Fibroblast of lung (primary cell): ENCODE data around the gene STRN3. TPM values are rescaled to one million over a fixed set of nuclear protein-coding genes. Genes with fewer than 3 reads are reported as not detected.
"Not testable (repeated sequence)": the region's sequence is repeated elsewhere in the genome, so short reads cannot be mapped to it uniquely, and the experiment has no call there.

ENCODE experiments used
- DNase-seq, 2 donors: peaks; one replicate each; pipeline versions ENCODE4 v3.0.0 to v3.0.0-alpha.2; 2010; ENCODE audit warnings: low read depth in 2 of 2
- H2AFZ ChIP-seq: 2 replicates; pipeline ENCODE4 v1.5.1; 2012; ENCODE audit warnings: low read length, control low read depth, inconsistent platforms
- H3K27ac ChIP-seq: 2 replicates; pipeline ENCODE4 v1.5.1; 2011; ENCODE audit warnings: low read length, control low read depth; ENCODE audit not compliant: insufficient read depth
- H3K27me3 ChIP-seq: 2 replicates; pipeline ENCODE4 v1.5.1; 2011; ENCODE audit warnings: mild to moderate bottlenecking, low read length; ENCODE audit not compliant: control insufficient read depth, insufficient read depth
- H3K36me3 ChIP-seq: 2 replicates; pipeline ENCODE4 v1.5.1; 2011; ENCODE audit warnings: low read length; ENCODE audit not compliant: control insufficient read depth, insufficient read depth
- H3K4me1 ChIP-seq: 2 replicates; pipeline ENCODE4 v1.5.1; 2011; ENCODE audit warnings: low read length; ENCODE audit not compliant: control insufficient read depth, insufficient read depth; ENCODE audit errors: extremely low read depth
- H3K4me2 ChIP-seq: 2 replicates; pipeline ENCODE4 v1.5.1; 2011; ENCODE audit warnings: low read length, control low read depth; ENCODE audit not compliant: insufficient read depth; ENCODE audit errors: extremely low read depth
- H3K4me3 ChIP-seq, 4 experiments: fragments of 200-600 bp in 1 of 4; sonication (generic) in 1 of 4; replicated peaks in 1 of 4; 2 replicates each; pipeline ENCODE4 v1.5.1; 2011 to 2016; ENCODE audit warnings: low read length in 4 of 4, low read depth in 3 of 4, mild to moderate bottlenecking in 3 of 4, control low read depth in 2 of 4, inconsistent platforms in 1 of 4, mixed read lengths in 1 of 4; ENCODE audit not compliant: insufficient read depth in 1 of 4; ENCODE audit errors: control extremely low read depth in 1 of 4
- H3K79me2 ChIP-seq: 2 replicates; pipeline ENCODE4 v1.5.1; 2012; ENCODE audit warnings: mild to moderate bottlenecking, low read length, inconsistent platforms; ENCODE audit not compliant: control insufficient read depth, insufficient read depth
- H3K9ac ChIP-seq: 2 replicates; pipeline ENCODE4 v1.5.1; 2011; ENCODE audit warnings: mild to moderate bottlenecking, low read length, control low read depth; ENCODE audit not compliant: insufficient read depth
- H3K9me3 ChIP-seq: 2 replicates; pipeline ENCODE4 v1.5.1; 2012; ENCODE audit warnings: low read depth, low read length; ENCODE audit not compliant: control insufficient read depth, insufficient read depth
- H4K20me1 ChIP-seq: 2 replicates; pipeline ENCODE4 v1.5.1; 2011; ENCODE audit warnings: low read length; ENCODE audit not compliant: control insufficient read depth, insufficient read depth; ENCODE audit errors: extremely low read depth
- EZH2 ChIP-seq: IDR thresholded peaks from 2 replicates; pipeline ENCODE4 v1.5.1; 2012; ENCODE audit warnings: low read length, control low read depth, mild to moderate bottlenecking; ENCODE audit errors: missing control alignments
- polyA plus RNA-seq, 2 donors: library from polyadenylated mRNA; depleted of rRNA in 1 of 2; stranded (reverse) in 1 of 2; unstranded in 1 of 2; fragments of >200 nt; gene quantifications; 2 replicates each; pipeline ENCODE4 v1.2.1, GENCODE V29; 2011 to 2012; ENCODE audit warnings: missing spikeins in 1 of 2
- total RNA-seq: library from RNA; depleted of rRNA; stranded (reverse); fragments of >200 nt; gene quantifications from 2 replicates; pipeline ENCODE4 v1.2.1, GENCODE V29; 2014
- TF ChIP-seq, protein P1 (sequence below), 2 donors: IDR thresholded peaks in 1 of 2; conservative IDR thresholded peaks in 1 of 2; 1 replicate in 1 of 2; 2 replicates in 1 of 2; pipeline ENCODE4 v1.5.1; 2011 to 2012; ENCODE audit warnings: low read length in 2 of 2, control low read depth in 1 of 2, inconsistent platforms in 1 of 2, low read depth in 1 of 2, mild to moderate bottlenecking in 1 of 2

The STRN3 gene
- total and polyA plus RNA-seq, 2 donors (not counting 1 experiment from before 2014, with no cell fraction given) = 42.0 to 88.2 TPM

DNA sequence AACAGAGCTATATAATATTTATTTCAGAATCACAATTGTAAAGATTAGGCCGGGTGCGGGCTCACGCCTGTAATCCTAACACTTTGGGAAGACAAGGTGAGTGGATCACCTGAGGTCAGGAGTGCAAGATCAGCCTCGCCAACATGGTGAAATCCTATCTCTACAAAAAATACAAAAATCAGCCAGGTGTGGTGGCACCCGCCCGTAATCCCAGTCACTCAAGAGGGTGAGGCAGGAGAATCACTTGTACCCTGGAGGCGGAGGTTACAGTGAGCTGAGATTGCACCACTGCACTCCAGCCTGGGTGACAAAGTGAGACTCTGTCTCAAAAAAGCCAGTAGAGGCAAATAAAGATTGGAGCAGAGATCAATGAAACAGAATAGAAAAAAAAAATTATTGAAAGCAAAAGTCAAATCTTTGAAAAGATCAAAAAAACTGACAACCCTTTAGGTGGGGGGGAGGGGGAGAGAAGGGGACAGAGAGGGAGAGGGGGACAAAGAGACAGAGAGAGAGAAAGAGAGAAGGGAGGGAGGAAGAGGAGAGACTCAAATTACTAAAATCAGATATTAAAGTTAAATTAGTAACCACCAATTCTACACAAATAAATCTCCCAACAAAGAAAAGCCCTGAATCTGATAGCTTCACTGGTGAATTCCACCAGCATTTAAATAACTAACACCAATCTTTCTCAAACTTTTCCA is 53.1 kb downstream of the STRN3 start:
- DNase-seq = no peak
- H3K79me2 ChIP-seq = peaks cover 79% of the 10 kb centered on the region
- no peaks in the 10 kb centered on the region for H3K9me3 ChIP-seq
- no peaks in the 10 kb centered on the region for H3K27me3 ChIP-seq
- no peaks in the 10 kb centered on the region for H3K36me3 ChIP-seq
- H3K27ac ChIP-seq = no peak overlapping the region
- no peak overlapping the region for H3K9ac ChIP-seq
- no peak overlapping the region for H3K4me2 ChIP-seq
- TF ChIP-seq, protein P1, sequence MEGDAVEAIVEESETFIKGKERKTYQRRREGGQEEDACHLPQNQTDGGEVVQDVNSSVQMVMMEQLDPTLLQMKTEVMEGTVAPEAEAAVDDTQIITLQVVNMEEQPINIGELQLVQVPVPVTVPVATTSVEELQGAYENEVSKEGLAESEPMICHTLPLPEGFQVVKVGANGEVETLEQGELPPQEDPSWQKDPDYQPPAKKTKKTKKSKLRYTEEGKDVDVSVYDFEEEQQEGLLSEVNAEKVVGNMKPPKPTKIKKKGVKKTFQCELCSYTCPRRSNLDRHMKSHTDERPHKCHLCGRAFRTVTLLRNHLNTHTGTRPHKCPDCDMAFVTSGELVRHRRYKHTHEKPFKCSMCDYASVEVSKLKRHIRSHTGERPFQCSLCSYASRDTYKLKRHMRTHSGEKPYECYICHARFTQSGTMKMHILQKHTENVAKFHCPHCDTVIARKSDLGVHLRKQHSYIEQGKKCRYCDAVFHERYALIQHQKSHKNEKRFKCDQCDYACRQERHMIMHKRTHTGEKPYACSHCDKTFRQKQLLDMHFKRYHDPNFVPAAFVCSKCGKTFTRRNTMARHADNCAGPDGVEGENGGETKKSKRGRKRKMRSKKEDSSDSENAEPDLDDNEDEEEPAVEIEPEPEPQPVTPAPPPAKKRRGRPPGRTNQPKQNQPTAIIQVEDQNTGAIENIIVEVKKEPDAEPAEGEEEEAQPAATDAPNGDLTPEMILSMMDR (conservative IDR thresholded peaks at IDR 0.05 in 1 of 2, IDR thresholded peaks at IDR 0.05 in 1 of 2; ENCODE audit: low read depth in 1 of 2, low read length in 2 of 2) = no peak
- TF ChIP-seq EZH2 = no peak
- H3K4me1 ChIP-seq = peaks cover 3% of the 10 kb centered on the region
- no peaks in the 10 kb centered on the region for H4K20me1 ChIP-seq
- no peak overlapping the region for H2AFZ ChIP-seq
- no peak overlapping the region for H3K4me3 ChIP-seq

DNA sequence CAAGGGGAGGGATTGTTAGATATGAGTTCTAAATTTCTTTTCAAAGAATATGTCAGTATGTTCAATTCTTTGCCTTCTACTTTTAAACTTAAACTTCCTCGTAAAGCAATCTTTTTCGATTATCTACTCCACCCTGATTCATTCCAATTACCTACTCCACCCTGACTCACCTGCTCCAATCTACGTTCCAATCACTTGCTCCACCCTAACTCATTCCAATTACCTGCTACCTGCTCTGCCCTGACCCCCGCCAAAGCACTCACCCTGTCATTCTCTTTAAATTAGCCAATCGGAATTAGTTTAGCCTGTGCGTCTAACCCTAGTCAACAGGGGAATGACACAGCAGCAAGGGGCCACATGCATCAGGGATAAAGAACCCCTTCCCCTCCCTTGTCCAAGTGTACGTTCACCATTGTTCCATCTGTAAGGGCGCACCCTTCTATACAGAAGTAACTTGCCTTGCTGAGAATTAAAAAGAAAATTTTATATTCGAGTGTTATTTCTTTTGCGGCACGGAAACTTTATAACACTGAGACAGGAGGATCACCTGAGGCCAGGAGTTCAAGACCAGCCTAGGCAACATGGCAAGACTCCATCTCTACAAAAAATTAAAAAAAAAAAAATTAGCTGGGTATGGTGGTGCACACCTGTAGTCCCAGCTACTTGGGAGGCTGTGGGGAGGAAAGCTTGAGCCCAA is 54.0 kb downstream of the STRN3 start:
- H3K4me1 ChIP-seq, H2AFZ ChIP-seq, H3K9me3 ChIP-seq, H3K9ac ChIP-seq, H3K36me3 ChIP-seq, H3K4me2 ChIP-seq, H3K4me3 ChIP-seq, DNase-seq, H3K27ac ChIP-seq, H3K27me3 ChIP-seq, H4K20me1 ChIP-seq: not testable (repeated sequence)
- H3K79me2 ChIP-seq = peaks cover 76% of the 10 kb centered on the region

DNA sequence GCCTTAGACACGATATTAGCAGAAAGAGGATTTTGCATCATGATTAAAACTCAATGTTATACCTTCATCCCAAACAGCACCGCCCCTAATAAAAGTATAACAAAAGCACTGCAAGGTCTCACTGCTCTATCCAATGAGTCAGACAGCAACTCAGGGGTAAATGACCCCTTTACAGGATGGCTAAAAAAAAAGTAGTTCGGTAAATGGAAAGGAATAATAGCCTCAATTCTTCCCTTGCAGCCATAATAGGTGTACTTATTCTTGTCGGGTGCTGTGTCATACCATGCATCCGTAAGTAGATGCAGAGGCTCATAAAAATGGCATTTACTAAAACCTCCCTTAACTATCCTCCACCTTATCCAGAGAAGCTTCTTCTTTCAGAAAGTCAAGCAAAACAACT is 54.6 kb downstream of the STRN3 start:
- H3K4me2 ChIP-seq = no peak overlapping the region
- no peak overlapping the region for H3K4me3 ChIP-seq
- H3K79me2 ChIP-seq = peaks cover 73% of the 10 kb centered on the region
- H3K27me3 ChIP-seq = no peaks in the 10 kb centered on the region
- H2AFZ ChIP-seq = no peak overlapping the region
- peaks cover 3% of the 10 kb centered on the region for H3K4me1 ChIP-seq
- no peaks in the 10 kb centered on the region for H3K9me3 ChIP-seq
- H3K36me3 ChIP-seq = no peaks in the 10 kb centered on the region
- no peaks in the 10 kb centered on the region for H4K20me1 ChIP-seq
- H3K9ac ChIP-seq = no peak overlapping the region
- TF ChIP-seq, protein P1 (conservative IDR thresholded peaks at IDR 0.05 in 1 of 2, IDR thresholded peaks at IDR 0.05 in 1 of 2; ENCODE audit: low read depth in 1 of 2, low read length in 2 of 2) = no peak
- TF ChIP-seq EZH2 = no peak
- no peak overlapping the region for H3K27ac ChIP-seq
- peak in 1 of 2 donors; percentile 32 for DNase-seq

DNA sequence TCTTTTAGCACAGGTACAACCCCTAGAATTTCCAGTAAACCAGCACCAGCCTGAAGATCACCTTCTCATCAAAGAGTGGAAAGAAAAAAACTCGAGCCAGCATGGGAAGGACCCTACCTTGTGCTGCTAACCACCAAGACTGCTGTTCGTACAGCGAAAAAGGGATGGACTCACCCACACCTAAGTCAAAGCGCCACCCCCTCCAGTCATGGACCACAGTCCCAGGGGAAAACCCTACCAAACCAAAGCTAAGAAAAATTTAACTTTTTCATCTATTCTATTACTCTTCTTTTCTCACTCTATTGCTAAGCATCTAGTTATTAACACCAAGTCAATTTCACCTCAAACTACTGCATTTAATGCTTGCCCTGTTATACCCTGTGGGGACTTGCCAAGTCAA is 56.4 kb downstream of the STRN3 start:
- peaks cover 67% of the 10 kb centered on the region for H3K79me2 ChIP-seq
- not testable (repeated sequence) for H3K36me3 ChIP-seq, H3K4me1 ChIP-seq, H3K4me2 ChIP-seq, H3K4me3 ChIP-seq, H4K20me1 ChIP-seq, H2AFZ ChIP-seq, DNase-seq, H3K27me3 ChIP-seq, H3K9ac ChIP-seq, H3K9me3 ChIP-seq, H3K27ac ChIP-seq

DNA sequence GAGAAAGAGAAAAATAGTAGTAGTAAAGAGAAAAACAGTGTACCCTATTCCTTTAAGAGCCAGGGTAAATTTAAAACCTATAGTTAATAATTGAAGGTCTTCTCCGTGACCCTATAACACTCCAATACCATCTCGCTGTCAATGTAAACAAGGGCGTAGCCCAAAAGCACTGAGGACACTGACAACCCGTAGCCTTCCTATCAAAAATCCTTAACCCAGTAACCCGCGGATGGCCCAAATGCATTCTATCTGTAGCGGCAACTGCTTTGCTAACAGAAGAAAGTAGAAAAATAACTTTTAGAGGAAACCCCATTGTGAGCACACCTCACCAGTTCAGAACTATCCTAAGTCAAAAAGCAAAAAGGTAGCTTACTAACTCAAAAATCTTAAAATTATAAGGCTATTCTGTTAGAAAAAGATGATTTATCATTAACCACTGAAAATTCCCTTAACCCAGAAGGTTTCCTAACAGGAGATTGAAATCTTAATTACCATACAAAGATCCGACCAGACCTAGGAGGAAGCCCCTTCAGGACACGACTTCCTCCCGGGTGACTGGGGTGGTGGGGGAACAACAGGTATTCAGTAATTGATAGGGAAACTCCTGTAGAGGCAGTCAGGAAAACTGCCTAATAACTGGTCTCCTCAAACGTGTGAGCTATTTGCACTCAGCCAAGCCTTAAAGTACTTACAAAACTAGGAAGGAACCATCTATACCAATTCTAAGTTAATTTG is 58.6 kb downstream of the STRN3 start:
- H4K20me1 ChIP-seq, H3K36me3 ChIP-seq, H3K4me2 ChIP-seq, DNase-seq, H3K9ac ChIP-seq, H3K27me3 ChIP-seq, H3K27ac ChIP-seq, H3K9me3 ChIP-seq, H3K4me3 ChIP-seq, H2AFZ ChIP-seq, H3K4me1 ChIP-seq: not testable (repeated sequence)
- H3K79me2 ChIP-seq = peaks cover 56% of the 10 kb centered on the region
